Left renal cortex interstitium (tissue), 4 donors: ENCODE measurements around the gene CETN3. TPM values are rescaled to one million over a fixed set of nuclear protein-coding genes. Genes with fewer than 3 reads are reported as not detected.

Experiments used
- polyA plus RNA-seq, 4 donors: library from polyadenylated mRNA; unstranded; fragments of 120-200 nt; gene quantifications; one replicate each; pipeline ENCODE4 v1.2.1, GENCODE V29; 2013; ENCODE audit not compliant: insufficient read length in 4 of 4

Gene CETN3
- polyA plus RNA-seq, 4 donors: 67.8 to 81.3 (median 72.5) TPM

Other genes with a start within 250 kb of the CETN3 start
- 10 to 100 TPM; 11.0 to 12.3 (median 11.5) TPM for gene MBLAC2, start 65.0 kb upstream of the CETN3 start, polyA plus RNA-seq
- 1 to 10 TPM; 1.4 to 4.1 (median 2.3) TPM for gene POLR3G, start 65.1 kb upstream of the CETN3 start, polyA plus RNA-seq
- gene LYSMD3, start 119.8 kb upstream of the CETN3 start, polyA plus RNA-seq: 10 to 100 TPM; 24.4 to 31.7 (median 28.1) TPM
- 10 to 100 TPM; 10.7 to 13.9 (median 11.3) TPM for gene ADGRV1, start 149.0 kb upstream of the CETN3 start, polyA plus RNA-seq